PC-9 (cell line): ENCODE results near the gene PANX1. TPM values are rescaled to one million over a fixed set of nuclear protein-coding genes. Genes with fewer than 3 reads are reported as not detected.

Experiments
- BruUV-seq: library from RNA; stranded (reverse); fragments of 400-500 nt; replicated peaks from 2 replicates; lab custom pipeline; 2021; lab: Mats Ljungman, UMichigan
- CTCF ChIA-PET: fragments of 300-600 bp; sonication (Branson Sonifier 250); formaldehyde crosslinking; loops from one replicate; lab custom pipeline; 2022; ENCODE audit warnings: antibody characterized with exemption; lab: Charles Lee
- POLR2A ChIA-PET: fragments of 300-600 bp; sonication (Branson Sonifier 250); formaldehyde crosslinking; loops from one replicate; lab custom pipeline; 2022; ENCODE audit warnings: antibody characterized with exemption; ENCODE audit not compliant: unreplicated experiment; lab: Charles Lee
- DNase-seq, 2 experiments: peaks; one replicate each; pipeline versions ENCODE4 v3.0.0 to v3.0.0-alpha.2; 2015 to 2022; ENCODE audit warnings: mixed read lengths in 1 of 2
- H2AFZ ChIP-seq: fragments of 200-600 bp; sonication (generic); 2 replicates; pipeline ENCODE4 v1.8.1; 2017; ENCODE audit warnings: antibody characterized with exemption
- H3F3A ChIP-seq: fragments of 200-600 bp; sonication (generic); 2 replicates; pipeline ENCODE4 v1.8.1; 2017; ENCODE audit warnings: antibody characterized with exemption, mild to moderate bottlenecking, low read depth; ENCODE audit not compliant: insufficient read depth
- H3K27ac ChIP-seq: fragments of 200-600 bp; sonication (generic); 2 replicates; pipeline ENCODE4 v1.6.1; 2016; ENCODE audit warnings: mixed run types
- H3K27me3 ChIP-seq: fragments of 200-600 bp; sonication (generic); 2 replicates; pipeline ENCODE4 v1.6.1; 2016; ENCODE audit warnings: low read depth, mixed run types; ENCODE audit not compliant: insufficient read depth
- H3K36me3 ChIP-seq: fragments of 200-600 bp; sonication (generic); 2 replicates; pipeline ENCODE4 v1.6.1; 2016; ENCODE audit warnings: low read depth, mixed run types
- H3K4me1 ChIP-seq: fragments of 200-600 bp; sonication (generic); replicated peaks from 2 replicates; pipeline ENCODE4 v1.6.1; 2016; ENCODE audit warnings: mixed run types; ENCODE audit not compliant: insufficient read depth
- H3K4me2 ChIP-seq: fragments of 200-600 bp; sonication (generic); 2 replicates; pipeline ENCODE4 v1.6.1; 2017; ENCODE audit warnings: mixed run types
- H3K4me3 ChIP-seq: fragments of 200-600 bp; sonication (generic); 2 replicates; pipeline ENCODE4 v1.6.1; 2016; ENCODE audit warnings: mixed run types
- H3K79me2 ChIP-seq: fragments of 200-600 bp; sonication (generic); 2 replicates; pipeline ENCODE4 v1.6.1; 2017; ENCODE audit warnings: low read depth, mixed run types
- H3K9me2 ChIP-seq: fragments of 200-600 bp; sonication (generic); 2 replicates; pipeline ENCODE4 v1.8.1; 2017; ENCODE audit warnings: mild to moderate bottlenecking; ENCODE audit not compliant: insufficient read depth
- H3K9me3 ChIP-seq: fragments of 200-600 bp; sonication (generic); 2 replicates; pipeline ENCODE4 v1.8.1; 2016; ENCODE audit warnings: low read depth; ENCODE audit not compliant: insufficient read depth
- H4K20me1 ChIP-seq: fragments of 200-600 bp; sonication (generic); 2 replicates; pipeline ENCODE4 v1.8.1; 2017; ENCODE audit not compliant: insufficient read depth
- EZH2 ChIP-seq: fragments of 200-600 bp; sonication (generic); IDR thresholded peaks from 2 replicates; pipeline ENCODE4 v1.8.0; 2017; ENCODE audit warnings: antibody characterized with exemption, low read depth
- intact Hi-C: fragments of 100-400 bp; cut with micrococcal nuclease; formaldehyde crosslinking; loops from one replicate; pipeline ENCODE4 v1.10.0; 2022; ENCODE audit not compliant: unreplicated experiment
- total RNA-seq: library from RNA; stranded (reverse); gene quantifications from 2 replicates; pipeline ENCODE4 v1.2.3, GENCODE V29; 2021
- TF ChIP-seq, protein P1 (sequence below): fragments of 200-600 bp; sonication (generic); conservative IDR thresholded peaks from 2 replicates; pipeline ENCODE4 v1.6.1; 2017; ENCODE audit warnings: mixed run types, antibody characterized with exemption, mild to moderate bottlenecking, moderate library complexity

Gene PANX1
- total RNA-seq, 1 experiment from 2014 or later = 12.6 TPM

DNA sequence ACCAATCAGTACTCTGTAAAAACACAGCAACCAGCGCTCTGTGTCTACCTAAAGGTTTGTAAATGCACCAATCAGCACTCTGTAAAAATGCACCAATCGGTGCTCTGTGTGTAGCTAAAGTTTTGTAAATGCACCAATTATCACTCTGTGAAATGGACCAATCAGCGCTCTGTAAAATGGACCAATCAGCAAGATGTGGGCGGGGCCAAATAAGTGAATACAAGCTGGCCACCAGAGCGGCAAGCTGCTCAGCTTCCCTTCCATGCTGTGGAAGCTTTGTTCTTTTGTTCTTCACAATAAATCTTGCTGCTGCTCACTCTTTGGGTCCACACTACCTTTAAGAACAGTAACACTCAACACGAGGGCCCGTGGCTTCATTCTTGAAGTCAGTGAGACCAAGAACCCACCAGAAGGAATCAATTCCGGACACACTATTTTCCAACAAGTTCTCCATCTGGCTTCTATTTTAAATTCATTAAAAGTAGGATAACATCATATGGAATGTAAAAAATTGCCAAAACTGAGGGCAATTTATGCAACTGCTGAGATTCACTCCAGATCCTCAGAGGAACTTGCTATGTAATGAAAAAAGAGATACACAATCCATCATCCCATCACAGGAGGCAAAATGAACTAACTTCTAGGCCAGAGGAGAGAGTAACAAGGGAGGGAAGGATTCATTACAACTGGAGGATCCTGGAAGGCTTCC lies 3.1 kb upstream of the PANX1 start:
- H3K27ac ChIP-seq = no peak overlapping the region
- no peak for DNase-seq
- no peak overlapping the region for H3K4me3 ChIP-seq
- no peak overlapping the region for H2AFZ ChIP-seq
- H3K79me2 ChIP-seq = peaks cover 36% of the 10 kb centered on the region
- BruUV-seq = no TSS peak
- H3K36me3 ChIP-seq = no peaks in the 10 kb centered on the region
- intact Hi-C loops = loop anchor here (5.0 kb wide), 1 partner anchor 367 kb away; the partner anchor contains the start of genes ANKRD49 and MRE11
- ChIA-PET POLR2A (no interaction called here), CTCF (no interaction called here)
- H3F3A ChIP-seq = peaks cover 29% of the 10 kb centered on the region
- no peaks in the 10 kb centered on the region for H3K9me2 ChIP-seq
- no peaks in the 10 kb centered on the region for H3K27me3 ChIP-seq
- H4K20me1 ChIP-seq = no peaks in the 10 kb centered on the region
- no peaks in the 10 kb centered on the region for H3K9me3 ChIP-seq
- H3K4me1 ChIP-seq = peaks cover 25% of the 10 kb centered on the region
- H3K4me2 ChIP-seq = no peak overlapping the region
- TF ChIP-seq EZH2 = no peak
- TF ChIP-seq, protein P1, sequence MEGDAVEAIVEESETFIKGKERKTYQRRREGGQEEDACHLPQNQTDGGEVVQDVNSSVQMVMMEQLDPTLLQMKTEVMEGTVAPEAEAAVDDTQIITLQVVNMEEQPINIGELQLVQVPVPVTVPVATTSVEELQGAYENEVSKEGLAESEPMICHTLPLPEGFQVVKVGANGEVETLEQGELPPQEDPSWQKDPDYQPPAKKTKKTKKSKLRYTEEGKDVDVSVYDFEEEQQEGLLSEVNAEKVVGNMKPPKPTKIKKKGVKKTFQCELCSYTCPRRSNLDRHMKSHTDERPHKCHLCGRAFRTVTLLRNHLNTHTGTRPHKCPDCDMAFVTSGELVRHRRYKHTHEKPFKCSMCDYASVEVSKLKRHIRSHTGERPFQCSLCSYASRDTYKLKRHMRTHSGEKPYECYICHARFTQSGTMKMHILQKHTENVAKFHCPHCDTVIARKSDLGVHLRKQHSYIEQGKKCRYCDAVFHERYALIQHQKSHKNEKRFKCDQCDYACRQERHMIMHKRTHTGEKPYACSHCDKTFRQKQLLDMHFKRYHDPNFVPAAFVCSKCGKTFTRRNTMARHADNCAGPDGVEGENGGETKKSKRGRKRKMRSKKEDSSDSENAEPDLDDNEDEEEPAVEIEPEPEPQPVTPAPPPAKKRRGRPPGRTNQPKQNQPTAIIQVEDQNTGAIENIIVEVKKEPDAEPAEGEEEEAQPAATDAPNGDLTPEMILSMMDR = no peak

DNA sequence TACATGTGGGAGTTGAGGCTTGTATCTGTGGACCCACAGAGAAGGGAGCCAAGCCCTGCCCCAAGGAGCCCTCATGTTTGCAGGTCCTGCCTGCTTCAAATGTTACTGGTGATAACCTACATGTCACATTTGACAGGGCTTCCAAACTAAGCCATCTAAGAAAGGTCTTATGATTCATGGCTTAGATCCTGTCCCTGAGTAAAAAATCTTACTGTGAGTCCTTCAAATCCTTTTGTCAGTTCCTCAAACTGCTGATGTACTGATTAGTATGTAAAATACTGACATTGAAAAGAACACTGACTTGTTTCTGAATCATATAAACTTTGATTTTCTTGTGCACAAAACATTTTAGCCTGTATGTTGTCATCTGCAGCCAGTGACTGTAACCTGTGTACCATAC lies 1.0 kb upstream of the PANX1 start:
- no TSS peak for BruUV-seq
- H3K27ac ChIP-seq = peak overlapping the region; percentile 86
- H4K20me1 ChIP-seq = no peaks in the 10 kb centered on the region
- H3K36me3 ChIP-seq = no peaks in the 10 kb centered on the region
- peaks cover 57% of the 10 kb centered on the region for H3K79me2 ChIP-seq
- TF ChIP-seq EZH2 = no peak
- TF ChIP-seq, protein P1 = no peak
- no peaks in the 10 kb centered on the region for H3K9me3 ChIP-seq
- ChIA-PET POLR2A (interaction anchor here (0.6 kb wide), 2 partner anchors 19 to 468 kb away, joined by 3 to 9 read pairs; no protein-coding TSS in a partner anchor), CTCF (no interaction called here)
- peaks cover 46% of the 10 kb centered on the region for H3K4me1 ChIP-seq
- DNase-seq = no peak
- H3K4me3 ChIP-seq = peak overlapping the region; percentile 92
- H2AFZ ChIP-seq = peak overlapping the region; percentile 93; the same call in 1 of the 2 replicates
- no peaks in the 10 kb centered on the region for H3K27me3 ChIP-seq
- H3K9me2 ChIP-seq = no peaks in the 10 kb centered on the region
- H3K4me2 ChIP-seq = peak overlapping the region; percentile 94
- peaks cover 41% of the 10 kb centered on the region for H3F3A ChIP-seq
- intact Hi-C loops = loop anchor here (1.0 to 5.0 kb wide), 2 partner anchors 25 to 365 kb away; partner anchors contain the start of genes ANKRD49 and MRE11

DNA sequence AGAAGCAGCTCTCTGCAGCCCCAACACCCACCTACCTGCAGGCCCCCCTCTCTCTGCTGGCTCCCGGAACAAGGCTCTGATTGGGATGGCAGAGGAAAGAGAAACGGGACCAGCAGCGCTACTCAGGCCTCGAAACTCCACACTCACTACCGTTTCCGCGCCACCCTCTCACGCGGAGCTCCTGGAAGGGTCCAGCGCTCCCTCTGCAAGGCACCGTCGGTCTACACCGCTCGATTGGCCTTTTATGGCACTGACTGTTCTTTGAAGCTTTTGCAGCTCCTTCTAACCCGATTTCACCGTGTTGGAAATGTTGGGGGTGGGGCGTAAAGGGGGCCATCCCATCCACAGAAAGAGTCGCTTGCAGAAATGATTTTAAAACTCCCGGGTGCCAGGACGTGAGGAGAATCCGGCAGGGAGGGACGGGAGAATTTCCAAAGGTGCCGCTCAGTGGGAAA lies 323 bp upstream of the PANX1 start:
- TSS peak; percentile 69 for BruUV-seq
- H3K9me2 ChIP-seq = no peaks in the 10 kb centered on the region
- H3K4me2 ChIP-seq = peak overlapping the region; percentile 94
- peaks cover 63% of the 10 kb centered on the region for H3K79me2 ChIP-seq
- TF ChIP-seq, protein P1 = no peak
- TF ChIP-seq EZH2 = no peak
- DNase-seq = no peak
- H3K27ac ChIP-seq = peak overlapping the region; percentile 86
- peaks cover 51% of the 10 kb centered on the region for H3K4me1 ChIP-seq
- H3F3A ChIP-seq = peaks cover 41% of the 10 kb centered on the region
- peak overlapping the region; percentile 93 for H2AFZ ChIP-seq
- CTCF ChIA-PET = no interaction called here
- H3K4me3 ChIP-seq = peak overlapping the region; percentile 92
- POLR2A ChIA-PET = interaction anchor here (0.5 to 1.4 kb wide), 4 partner anchors 16 to 1622 kb away, joined by 3 to 9 read pairs (median 7); partner anchors contain the start of genes C11orf54 and TAF1D
- H3K9me3 ChIP-seq = no peaks in the 10 kb centered on the region
- intact Hi-C loops = loop anchor here (1.0 to 5.0 kb wide), 2 partner anchors 24 to 364 kb away; partner anchors contain the start of genes ANKRD49 and MRE11
- H3K36me3 ChIP-seq = no peaks in the 10 kb centered on the region
- no peaks in the 10 kb centered on the region for H4K20me1 ChIP-seq
- no peaks in the 10 kb centered on the region for H3K27me3 ChIP-seq
